Mucosa of stomach (tissue), 1 donor: ENCODE results near the gene PKHD1.
"Not testable (repeated sequence)": the region's sequence is repeated elsewhere in the genome, so short reads cannot be mapped to it uniquely, and the experiment has no call there.

Experiments used
- H3K27me3 ChIP-seq: one replicate; pipeline ENCODE4 v1.7.0; 2013; ENCODE audit warnings: mild to moderate bottlenecking, low read length; ENCODE audit not compliant: control insufficient read depth, insufficient read depth
- H3K36me3 ChIP-seq: one replicate; pipeline ENCODE4 v1.7.0; 2013; ENCODE audit warnings: low read length; ENCODE audit not compliant: control insufficient read depth, insufficient read depth
- H3K4me1 ChIP-seq: one replicate; pipeline ENCODE4 v1.7.0; 2013; ENCODE audit warnings: mild to moderate bottlenecking, low read length; ENCODE audit not compliant: control insufficient read depth, insufficient read depth
- H3K4me3 ChIP-seq: one replicate; pipeline ENCODE4 v1.7.0; 2013; ENCODE audit warnings: low read length
- H3K9ac ChIP-seq: one replicate; pipeline ENCODE4 v1.7.0; 2013; ENCODE audit warnings: mild to moderate bottlenecking, low read length, moderate library complexity
- H3K9me3 ChIP-seq: one replicate; pipeline ENCODE4 v1.7.0; 2013; ENCODE audit warnings: mild to moderate bottlenecking, low read length, moderate library complexity; ENCODE audit not compliant: control insufficient read depth
- donor health status: Pancreatic carcinoma.

The PKHD1 gene

DNA sequence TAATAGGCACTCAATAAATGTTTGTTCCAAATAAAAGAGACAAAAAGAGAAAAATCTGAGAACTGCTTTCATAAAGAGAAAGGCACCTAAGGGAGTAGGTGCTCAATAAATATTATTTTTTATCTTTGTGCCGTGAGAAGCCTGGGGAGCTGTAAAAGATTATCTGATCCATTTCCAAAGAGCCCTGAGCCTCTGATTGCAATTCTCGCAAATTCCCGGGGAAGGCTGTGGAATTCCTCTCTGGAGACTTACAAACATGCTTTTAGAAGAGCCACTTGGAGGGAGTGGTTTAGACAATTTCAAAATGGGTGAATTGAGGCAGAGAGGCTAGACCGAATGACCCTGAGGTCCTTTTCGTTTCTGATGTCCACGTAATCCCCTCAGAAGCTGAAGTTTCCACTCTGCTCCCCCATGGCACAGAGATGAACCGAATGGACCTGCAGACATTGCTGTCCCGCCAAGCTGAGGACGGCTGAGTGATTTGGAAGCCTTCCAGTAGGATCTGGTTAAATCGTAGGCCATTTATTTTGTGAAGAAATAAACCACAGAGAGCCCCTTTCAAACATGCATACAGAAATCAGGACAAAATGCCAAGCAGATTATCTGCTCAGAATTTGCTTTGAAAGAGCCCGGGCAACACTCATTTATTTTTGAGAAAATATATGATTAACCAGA is 77.8 kb downstream of the PKHD1 start:
- Histone ChIP-seq H3K4me1 (no peaks in the 10 kb centered on the region), H3K4me3 (no peak overlapping the region), H3K9me3 (no peaks in the 10 kb centered on the region), H3K27me3 (no peaks in the 10 kb centered on the region), H3K36me3 (no peaks in the 10 kb centered on the region), H3K9ac (no peak overlapping the region)

DNA sequence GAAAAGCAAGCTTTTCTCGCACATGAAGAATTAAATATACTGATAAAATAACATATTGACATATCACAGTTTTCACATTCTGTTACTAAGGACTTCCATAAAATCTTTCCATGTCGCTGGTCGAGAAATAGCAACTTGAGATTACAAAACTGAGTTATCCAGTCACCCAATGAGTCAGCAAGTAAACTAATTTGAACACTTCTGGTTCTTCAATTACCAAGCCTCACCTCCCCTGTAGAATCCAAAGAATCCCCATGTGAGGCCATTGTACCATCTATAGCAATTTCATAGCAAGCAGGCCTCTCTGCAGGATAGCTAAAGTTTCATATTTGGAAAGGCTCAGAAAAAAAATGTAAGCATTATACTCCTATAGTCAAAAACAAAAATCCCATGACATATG is 87.3 kb downstream of the PKHD1 start:
- Histone ChIP-seq H3K4me1 (no peaks in the 10 kb centered on the region), H3K4me3 (no peak overlapping the region), H3K9ac (no peak overlapping the region), H3K36me3 (no peaks in the 10 kb centered on the region), H3K9me3 (no peaks in the 10 kb centered on the region), H3K27me3 (no peaks in the 10 kb centered on the region)

DNA sequence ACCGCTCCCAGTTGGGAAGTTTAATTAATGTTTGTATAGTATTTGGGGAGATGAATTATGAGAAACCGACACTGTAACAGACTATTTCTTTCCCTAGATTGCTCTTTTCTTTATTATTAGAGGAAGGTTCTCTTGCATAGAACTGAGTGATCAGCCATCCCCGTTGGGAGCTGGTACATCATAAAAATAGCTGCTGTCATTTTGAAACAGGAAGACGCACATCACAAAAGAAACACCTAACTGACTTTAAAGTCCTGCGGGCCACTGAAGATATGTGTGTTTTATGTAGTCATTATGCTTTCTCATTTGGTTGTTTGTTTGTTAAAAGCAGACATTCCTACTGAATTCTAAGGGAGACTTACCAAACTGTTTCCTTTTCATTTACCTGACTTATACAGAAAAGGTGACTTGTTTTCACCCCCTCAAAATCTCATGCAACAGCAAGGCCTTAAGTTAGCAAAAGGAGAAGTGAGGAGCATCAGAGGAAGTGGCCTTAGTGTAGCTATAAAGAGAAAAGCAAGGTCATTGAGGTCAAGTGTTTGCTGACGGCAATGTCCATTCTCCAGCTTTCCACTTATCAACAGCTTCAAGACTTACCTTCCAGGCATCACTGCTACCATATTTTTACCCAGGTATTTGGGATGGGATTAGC is 91.0 kb downstream of the PKHD1 start:
- no peaks in the 10 kb centered on the region for H3K9me3 ChIP-seq
- H3K9ac ChIP-seq = no peak overlapping the region
- no peaks in the 10 kb centered on the region for H3K4me1 ChIP-seq
- no peaks in the 10 kb centered on the region for H3K27me3 ChIP-seq
- no peaks in the 10 kb centered on the region for H3K36me3 ChIP-seq
- no peak overlapping the region for H3K4me3 ChIP-seq

DNA sequence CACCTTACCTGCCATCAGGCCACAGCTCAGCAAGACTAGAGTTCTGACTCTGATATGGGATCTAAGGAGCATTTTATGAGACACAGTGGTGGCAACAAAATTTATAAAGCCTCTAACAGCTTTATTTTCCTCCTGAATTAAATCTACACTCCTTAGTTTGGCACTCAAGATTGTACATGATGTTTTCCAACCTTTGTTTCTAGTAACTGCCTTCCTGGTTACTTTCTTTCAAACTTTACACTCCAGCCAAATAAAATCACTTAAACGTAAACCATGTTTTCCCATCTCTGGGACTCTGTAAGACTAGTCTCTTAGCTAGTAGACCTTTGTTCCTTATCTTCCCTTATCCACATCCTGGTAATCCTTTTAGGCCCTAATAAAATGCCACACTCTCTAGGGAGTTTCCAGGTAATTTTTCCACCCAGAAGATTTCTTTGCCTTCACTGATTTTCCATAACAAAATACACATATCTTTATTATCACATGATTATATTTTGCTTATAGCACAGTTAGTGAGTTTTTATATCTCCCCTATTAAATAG is 92.1 kb downstream of the PKHD1 start:
- H3K4me3 ChIP-seq = no peak overlapping the region
- H3K9me3 ChIP-seq = no peaks in the 10 kb centered on the region
- H3K27me3 ChIP-seq = no peaks in the 10 kb centered on the region
- H3K9ac ChIP-seq = no peak overlapping the region
- no peaks in the 10 kb centered on the region for H3K36me3 ChIP-seq
- H3K4me1 ChIP-seq = no peaks in the 10 kb centered on the region

DNA sequence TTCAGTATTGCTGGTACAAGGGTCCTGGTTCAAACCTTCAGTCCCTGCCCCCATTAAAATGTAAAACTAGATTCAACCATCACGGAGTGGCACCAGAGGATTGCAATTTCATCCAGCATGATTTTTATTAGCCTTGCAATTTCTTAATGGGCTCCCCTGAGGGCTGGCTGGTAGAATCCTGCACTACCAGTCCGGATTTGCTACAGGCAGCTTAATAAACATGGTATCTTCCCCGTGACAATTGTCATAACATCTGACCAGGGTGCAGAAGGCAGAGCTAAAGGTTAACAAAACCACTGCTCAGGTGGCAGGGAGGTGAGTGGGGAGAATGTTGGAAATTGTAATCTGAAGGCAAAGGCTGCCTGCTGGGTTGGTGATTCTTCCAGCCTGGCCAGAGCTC is 94.5 kb downstream of the PKHD1 start:
- H3K4me3 ChIP-seq = no peak overlapping the region
- H3K36me3 ChIP-seq = no peaks in the 10 kb centered on the region
- no peak overlapping the region for H3K9ac ChIP-seq
- H3K4me1 ChIP-seq = no peaks in the 10 kb centered on the region
- H3K27me3 ChIP-seq = no peaks in the 10 kb centered on the region
- no peaks in the 10 kb centered on the region for H3K9me3 ChIP-seq

DNA sequence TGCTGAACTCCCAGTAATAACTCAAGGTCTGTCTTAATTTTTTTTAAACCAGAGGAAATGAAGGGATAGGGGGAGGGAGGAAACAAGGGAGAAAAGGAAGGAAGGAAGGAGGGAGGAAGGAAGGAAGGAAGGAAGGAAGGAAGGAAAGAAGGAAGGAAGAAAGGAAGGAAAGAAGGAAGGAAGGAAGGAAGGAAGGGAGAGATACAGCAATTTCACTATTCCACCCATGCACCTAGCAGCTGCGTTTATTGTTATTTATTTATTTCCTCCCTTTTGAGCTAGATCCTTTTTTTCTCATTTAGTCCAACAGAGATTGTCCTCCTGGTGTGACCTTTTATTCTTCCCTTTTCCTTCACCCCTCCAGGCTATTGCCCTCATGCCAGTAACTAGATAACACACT is 97.6 kb downstream of the PKHD1 start:
- Histone ChIP-seq H3K4me3 (no peak overlapping the region), H3K36me3 (no peaks in the 10 kb centered on the region)

DNA sequence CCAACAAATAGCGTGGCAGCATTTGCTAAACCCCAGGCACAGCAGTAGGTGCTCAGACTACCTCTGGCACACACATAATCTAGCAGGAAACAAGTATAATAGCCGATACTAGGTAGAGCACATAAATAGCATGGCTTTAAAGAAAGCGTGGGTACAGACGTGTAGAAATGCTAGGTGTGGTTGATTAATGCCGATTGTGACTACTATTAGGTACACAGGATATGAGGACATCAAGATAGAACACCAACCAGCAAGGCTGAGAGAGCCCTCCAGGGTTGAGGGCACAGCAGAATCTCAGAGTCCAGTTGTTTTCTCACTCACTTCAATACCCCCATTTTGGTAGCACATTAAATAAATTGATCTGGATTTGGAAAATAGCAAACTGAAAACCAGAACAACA is 100.5 kb downstream of the PKHD1 start:
- Histone ChIP-seq H3K9me3 (no peaks in the 10 kb centered on the region), H3K4me1 (no peaks in the 10 kb centered on the region), H3K36me3 (no peaks in the 10 kb centered on the region), H3K9ac (no peak overlapping the region), H3K4me3 (no peak overlapping the region), H3K27me3 (no peaks in the 10 kb centered on the region)

More for the DNA sequence above, 97.6 kb downstream of the PKHD1 start:
- Histone ChIP-seq H3K4me1 (no peaks in the 10 kb centered on the region), H3K9ac (no peak overlapping the region), H3K9me3 (no peaks in the 10 kb centered on the region), H3K27me3 (no peaks in the 10 kb centered on the region)

DNA sequence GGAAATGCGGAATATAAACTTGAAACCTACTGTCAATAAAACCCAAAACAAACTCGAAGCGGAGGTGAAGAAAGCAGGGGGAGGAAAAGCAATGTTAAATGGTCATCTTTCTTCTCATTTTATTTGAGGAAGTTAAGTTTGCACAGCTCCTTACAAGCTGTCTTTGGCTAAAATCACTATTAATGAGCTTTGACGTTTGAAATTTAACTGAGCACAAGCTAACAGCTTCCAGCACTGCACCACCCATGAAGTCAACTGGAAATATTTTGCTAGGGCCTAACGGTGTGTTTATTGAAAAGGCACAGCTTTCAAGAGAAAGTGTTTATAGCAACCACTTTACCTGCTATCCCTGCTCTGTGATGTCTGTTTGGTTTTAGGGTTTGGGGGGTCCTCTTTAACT is 103.8 kb downstream of the PKHD1 start:
- H3K27me3 ChIP-seq = no peaks in the 10 kb centered on the region
- H3K9ac ChIP-seq = no peak overlapping the region
- no peak overlapping the region for H3K4me3 ChIP-seq
- H3K9me3 ChIP-seq = no peaks in the 10 kb centered on the region
- no peaks in the 10 kb centered on the region for H3K36me3 ChIP-seq
- H3K4me1 ChIP-seq = no peaks in the 10 kb centered on the region

DNA sequence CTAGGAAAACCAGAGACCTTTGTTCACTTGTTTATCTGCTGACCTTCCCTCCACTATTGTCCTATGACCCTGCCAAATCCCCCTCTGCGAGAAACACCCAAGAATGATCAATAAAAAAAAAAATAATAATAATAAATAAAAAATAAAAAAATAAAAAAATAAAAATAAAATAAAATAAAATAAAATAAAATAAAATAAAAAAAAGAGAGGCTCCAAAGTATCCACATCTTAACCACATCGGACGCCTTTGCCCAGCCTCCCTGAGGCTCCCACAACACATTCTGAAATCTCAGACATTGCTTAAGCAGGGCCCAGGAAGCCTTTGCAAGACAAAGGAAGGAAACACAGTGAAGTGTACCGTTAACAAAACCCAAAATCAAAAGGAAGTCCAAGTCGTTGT is 104.7 kb downstream of the PKHD1 start:
- not testable (repeated sequence) for H3K9me3 ChIP-seq, H3K27me3 ChIP-seq, H3K36me3 ChIP-seq, H3K4me3 ChIP-seq, H3K9ac ChIP-seq, H3K4me1 ChIP-seq

DNA sequence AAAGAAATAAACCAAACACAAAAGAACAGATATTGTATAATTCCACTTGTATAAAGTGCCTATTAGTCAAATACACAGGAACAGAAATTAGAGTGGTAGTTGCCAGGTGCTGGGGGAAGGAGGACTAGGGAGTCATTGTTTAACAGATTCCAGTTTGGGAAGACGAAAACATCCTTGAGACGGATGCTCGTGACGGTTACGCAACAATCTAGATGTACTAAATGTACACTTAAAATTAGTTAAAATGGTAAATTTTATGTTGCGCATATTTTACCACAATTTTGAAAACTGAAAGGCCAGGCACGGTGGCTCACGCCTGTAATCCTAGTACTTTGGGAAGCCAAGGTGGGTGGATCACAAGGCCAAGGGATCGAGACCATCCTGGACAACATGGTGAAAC is 111.0 kb downstream of the PKHD1 start:
- H3K4me1 ChIP-seq = no peaks in the 10 kb centered on the region
- H3K4me3 ChIP-seq = no peak overlapping the region
- H3K9me3 ChIP-seq = no peaks in the 10 kb centered on the region
- no peaks in the 10 kb centered on the region for H3K36me3 ChIP-seq
- no peak overlapping the region for H3K9ac ChIP-seq
- no peaks in the 10 kb centered on the region for H3K27me3 ChIP-seq

DNA sequence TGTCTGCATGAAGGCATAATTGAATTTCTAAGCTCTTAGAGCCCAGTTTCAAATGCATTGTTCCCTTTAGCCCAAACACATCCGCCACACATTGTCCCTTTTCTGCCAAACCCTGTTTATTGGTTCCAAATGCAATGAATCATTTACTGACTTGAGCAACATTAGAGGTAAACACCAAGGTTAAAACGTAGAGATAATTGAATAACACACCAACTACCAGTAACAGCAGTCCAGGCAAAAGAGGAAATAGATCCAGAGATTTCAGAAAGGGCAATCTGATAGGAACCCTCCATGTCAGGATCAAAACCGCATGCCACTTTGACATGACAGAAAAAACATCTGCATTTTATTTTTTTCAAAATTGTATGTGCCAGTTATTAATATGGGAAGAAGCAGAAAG is 114.8 kb downstream of the PKHD1 start:
- H3K4me3 ChIP-seq = no peak overlapping the region
- H3K36me3 ChIP-seq = no peaks in the 10 kb centered on the region
- no peaks in the 10 kb centered on the region for H3K4me1 ChIP-seq
- H3K27me3 ChIP-seq = no peaks in the 10 kb centered on the region
- H3K9ac ChIP-seq = no peak overlapping the region
- H3K9me3 ChIP-seq = no peaks in the 10 kb centered on the region

DNA sequence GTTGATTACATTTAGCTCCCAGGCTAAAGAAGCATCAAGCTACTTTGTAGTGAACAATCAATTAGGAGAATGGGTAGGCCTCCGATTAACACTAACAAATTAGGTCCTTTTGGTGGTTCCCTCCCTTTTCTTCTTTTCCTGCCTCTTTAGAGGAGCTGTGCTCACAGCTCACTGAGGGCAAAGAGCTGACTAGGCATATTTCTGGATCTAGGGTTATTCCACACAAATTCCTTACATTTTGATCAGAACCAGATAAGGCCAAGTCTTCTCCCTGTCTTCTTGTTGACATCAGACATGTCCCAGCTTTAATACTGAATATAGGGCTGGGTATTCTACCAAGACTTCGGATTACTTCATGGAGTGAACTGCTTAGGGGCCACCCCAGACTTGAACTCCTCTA is 119.1 kb downstream of the PKHD1 start:
- H3K4me1 ChIP-seq = no peaks in the 10 kb centered on the region
- H3K36me3 ChIP-seq = no peaks in the 10 kb centered on the region
- H3K9ac ChIP-seq = no peak overlapping the region
- no peak overlapping the region for H3K4me3 ChIP-seq
- H3K9me3 ChIP-seq = no peaks in the 10 kb centered on the region
- no peaks in the 10 kb centered on the region for H3K27me3 ChIP-seq
